SK-N-MC (cell line): ENCODE results near the gene RCAN1.
"Not testable (repeated sequence)": the region's sequence is repeated elsewhere in the genome, so short reads cannot be mapped to it uniquely, and the experiment has no call there.

Experiments
- EZH2 ChIP-seq: fragments of 200-600 bp; sonication (generic); IDR thresholded peaks from one replicate; pipeline ENCODE4 v1.6.1; 2017; ENCODE audit warnings: antibody characterized with exemption
- FOXP2 ChIP-seq: optimal IDR thresholded peaks from 2 replicates; pipeline ENCODE3; 2011; ENCODE audit warnings: mild to moderate bottlenecking, moderate library complexity; ENCODE audit not compliant: insufficient read depth; ENCODE audit errors: extremely low read length, control extremely low read depth
- POLR2AphosphoS5 ChIP-seq: IDR thresholded peaks from 2 replicates; pipeline ENCODE4 v1.6.1; 2012; ENCODE audit warnings: mild to moderate bottlenecking, low read depth, low read length, borderline replicate concordance

- TF ChIP-seq EZH2, POLR2AphosphoS5, FOXP2: not testable (repeated sequence)
Measured at GRCh38 chr21:34483435-34483834, 131.5 kb downstream of the RCAN1 start.
